Neural cell (in vitro differentiated cells): ENCODE results near the gene ITPRID1.

ENCODE experiments used
- CTCF ChIP-seq: fragments of 450-650 bp; IDR thresholded peaks from 2 replicates; pipeline ENCODE4 v1.5.1; 2014; ENCODE audit warnings: antibody characterized with exemption, mild to moderate bottlenecking, moderate library complexity; ENCODE audit not compliant: poor library complexity, severe bottlenecking
- EP300 ChIP-seq: fragments of 450-650 bp; conservative IDR thresholded peaks from 2 replicates; pipeline ENCODE4 v1.6.1; 2014; ENCODE audit warnings: antibody characterized with exemption, mild to moderate bottlenecking, moderate library complexity; ENCODE audit not compliant: poor library complexity, severe bottlenecking
- EZH2 ChIP-seq: fragments of 200-600, 300-800 bp; shearing (Covaris generic), sonication (generic); IDR thresholded peaks from 2 replicates; pipeline ENCODE4 v1.6.1; 2014; ENCODE audit warnings: antibody characterized with exemption, low read length, borderline replicate concordance, mild to moderate bottlenecking; ENCODE audit not compliant: insufficient read depth, poor library complexity, severe bottlenecking
- POLR2AphosphoS5 ChIP-seq: IDR thresholded peaks from 2 replicates; pipeline ENCODE4 v1.6.1; 2012
- SMC3 ChIP-seq: fragments of 450-650 bp; conservative IDR thresholded peaks from 2 replicates; pipeline ENCODE4 v1.6.1; 2014; ENCODE audit warnings: antibody characterized with exemption, mild to moderate bottlenecking, moderate library complexity; ENCODE audit not compliant: poor library complexity
- TAF1 ChIP-seq: IDR thresholded peaks from 2 replicates; pipeline ENCODE4 v1.6.1; 2012; ENCODE audit warnings: low read depth

DNA sequence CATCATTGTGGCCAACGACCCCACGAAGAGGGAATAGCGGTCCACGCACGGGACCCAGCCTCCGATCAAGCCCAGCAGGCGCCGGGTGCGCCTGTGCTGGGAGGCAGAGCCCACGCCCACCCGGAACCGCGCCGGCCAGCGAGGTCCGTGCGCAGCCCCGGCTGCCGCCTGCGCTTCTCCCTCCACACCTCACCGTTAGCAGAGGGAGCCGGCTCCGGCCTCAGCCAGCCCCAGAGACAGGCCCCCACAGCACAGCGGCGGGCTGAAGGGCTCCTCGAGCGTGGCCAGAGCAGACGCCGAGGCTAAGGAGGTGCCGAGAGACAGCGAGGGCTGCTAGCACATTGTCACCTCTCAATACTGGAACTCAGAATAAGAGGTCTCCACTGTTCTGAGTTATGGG lies 3.6 kb downstream of the ITPRID1 start:
- no peak for TF ChIP-seq POLR2AphosphoS5
- TF ChIP-seq TAF1, result no peak
- no peak for TF ChIP-seq CTCF
- no peak for TF ChIP-seq EZH2
- TF ChIP-seq EP300, result no peak
- TF ChIP-seq SMC3, result no peak
